Upper lobe of right lung (tissue), 1 donor: ENCODE results near the gene DDAH1. TPM values are rescaled to one million over a fixed set of nuclear protein-coding genes. Genes with fewer than 3 reads are reported as not detected.
"Not testable (repeated sequence)": the region's sequence is repeated elsewhere in the genome, so short reads cannot be mapped to it uniquely, and the experiment has no call there.

ENCODE experiments used
- ATAC-seq: fragments of 200-7000 bp; cut with Tn5 transposase; one replicate; pipeline ENCODE4 v1.9.1; 2020; ENCODE audit warnings: mild to moderate bottlenecking, moderate library complexity
- DNase-seq: peaks from one replicate; pipeline ENCODE4 v3.0.0-alpha.2; 2020
- H3K27ac ChIP-seq: fragments of 200-600 bp; one replicate; pipeline ENCODE4 v1.8.0; 2022
- H3K27me3 ChIP-seq: fragments of 200-600 bp; one replicate; pipeline ENCODE4 v1.8.0; 2022; ENCODE audit warnings: mild to moderate bottlenecking
- H3K36me3 ChIP-seq: fragments of 200-600 bp; one replicate; pipeline ENCODE4 v1.8.0; 2022
- H3K4me1 ChIP-seq: fragments of 200-600 bp; one replicate; pipeline ENCODE4 v1.8.0; 2022
- H3K4me3 ChIP-seq: fragments of 200-600 bp; one replicate; pipeline ENCODE4 v1.8.0; 2022; ENCODE audit warnings: mild to moderate bottlenecking
- H3K9me3 ChIP-seq: fragments of 200-600 bp; one replicate; pipeline ENCODE4 v1.8.0; 2022
- CTCF ChIP-seq: fragments of 200-600 bp; IDR thresholded peaks from one replicate; pipeline ENCODE4 v1.8.0; 2022; ENCODE audit warnings: antibody characterized with exemption
- intact Hi-C: fragments of 100-400 bp; cut with DNase I; formaldehyde crosslinking; loops from one replicate; pipeline ENCODE4 v1.11.0; 2022
- total RNA-seq: library from RNA; stranded (reverse); fragmentation: NEBNext Ultra II Directional; extraction: Animal tissue kit (Norgen Biotek cat#: 25700); gene quantifications from one replicate; pipeline ENCODE4 v1.2.1, GENCODE V29; 2021
- donor health status: DM: no; HTN: yes; CAD: no; lungs with severe emphysema.

Gene DDAH1
- total RNA-seq, 1 donor from 2014 or later, result 51.3 TPM

GRCh38 chr1:85357817-85358216 lies 107.1 kb downstream of the DDAH1 start:
- Histone ChIP-seq H3K4me1 (peaks cover 7% of the 10 kb centered on the region), H3K9me3 (no peaks in the 10 kb centered on the region), H3K4me3 (no peak overlapping the region), H3K27ac (no peak overlapping the region), H3K27me3 (no peaks in the 10 kb centered on the region), H3K36me3 (no peaks in the 10 kb centered on the region)
- intact Hi-C loops, result no loop called here
- no peak for TF ChIP-seq CTCF
- ATAC-seq (no peak), DNase-seq (no peak)

- DNase-seq, result no peak
- no peak for TF ChIP-seq CTCF
- intact Hi-C loops, result no loop called here
- Histone ChIP-seq H3K36me3 (no peaks in the 10 kb centered on the region), H3K9me3 (no peaks in the 10 kb centered on the region), H3K4me3 (no peak overlapping the region), H3K27me3 (no peaks in the 10 kb centered on the region), H3K4me1 (peaks cover 4% of the 10 kb centered on the region), H3K27ac (no peak overlapping the region)
- no peak for ATAC-seq
Measured at GRCh38 chr1:85356130-85356529, 108.8 kb downstream of the DDAH1 start.

GRCh38 chr1:85352055-85352454 lies 112.9 kb downstream of the DDAH1 start:
- Histone ChIP-seq H3K27ac (no peak overlapping the region), H3K36me3 (no peaks in the 10 kb centered on the region), H3K4me3 (no peak overlapping the region), H3K9me3 (no peaks in the 10 kb centered on the region), H3K27me3 (no peaks in the 10 kb centered on the region), H3K4me1 (no peaks in the 10 kb centered on the region)
- no peak for DNase-seq
- TF ChIP-seq CTCF, result no peak
- intact Hi-C loops, result no loop called here
- no peak for ATAC-seq

GRCh38 chr1:85351202-85351828 lies 113.6 kb downstream of the DDAH1 start:
- H3K4me1 ChIP-seq, result no peaks in the 10 kb centered on the region
- intact Hi-C loops, result no loop called here
- H3K36me3 ChIP-seq, result no peaks in the 10 kb centered on the region
- H3K9me3 ChIP-seq, result no peaks in the 10 kb centered on the region
- ATAC-seq (no peak), DNase-seq (no peak)
- no peaks in the 10 kb centered on the region for H3K27me3 ChIP-seq
- no peak overlapping the region for H3K27ac ChIP-seq
- H3K4me3 ChIP-seq, result no peak overlapping the region
- TF ChIP-seq CTCF, result no peak

GRCh38 chr1:85349224-85349623 lies 115.7 kb downstream of the DDAH1 start:
- Histone ChIP-seq H3K9me3 (no peaks in the 10 kb centered on the region), H3K4me1 (no peaks in the 10 kb centered on the region), H3K27ac (no peak overlapping the region), H3K4me3 (no peak overlapping the region), H3K36me3 (no peaks in the 10 kb centered on the region), H3K27me3 (no peaks in the 10 kb centered on the region)
- no peak for TF ChIP-seq CTCF
- intact Hi-C loops, result no loop called here
- DNase-seq (no peak), ATAC-seq (no peak)

- intact Hi-C loops, result no loop called here
- ATAC-seq (no peak), DNase-seq (no peak)
- no peak for TF ChIP-seq CTCF
- Histone ChIP-seq H3K27me3 (no peaks in the 10 kb centered on the region), H3K36me3 (no peaks in the 10 kb centered on the region), H3K4me1 (peaks cover 10% of the 10 kb centered on the region), H3K27ac (no peak overlapping the region), H3K9me3 (no peaks in the 10 kb centered on the region), H3K4me3 (no peak overlapping the region)
Measured at GRCh38 chr1:85347908-85348307, 117.1 kb downstream of the DDAH1 start.

- DNase-seq, intact Hi-C loops, H3K4me3 ChIP-seq, H3K36me3 ChIP-seq, H3K9me3 ChIP-seq, H3K27ac ChIP-seq, H3K27me3 ChIP-seq, ATAC-seq: not testable (repeated sequence)
- peaks cover 14% of the 10 kb centered on the region for H3K4me1 ChIP-seq
Measured at GRCh38 chr1:85347275-85347674, 117.7 kb downstream of the DDAH1 start.
